ENCODE data around the gene FZR1.
"Not testable (repeated sequence)": the region's sequence is repeated elsewhere in the genome, so short reads cannot be mapped to it uniquely, and the experiment has no call there.

FZR1 gene

DNA sequence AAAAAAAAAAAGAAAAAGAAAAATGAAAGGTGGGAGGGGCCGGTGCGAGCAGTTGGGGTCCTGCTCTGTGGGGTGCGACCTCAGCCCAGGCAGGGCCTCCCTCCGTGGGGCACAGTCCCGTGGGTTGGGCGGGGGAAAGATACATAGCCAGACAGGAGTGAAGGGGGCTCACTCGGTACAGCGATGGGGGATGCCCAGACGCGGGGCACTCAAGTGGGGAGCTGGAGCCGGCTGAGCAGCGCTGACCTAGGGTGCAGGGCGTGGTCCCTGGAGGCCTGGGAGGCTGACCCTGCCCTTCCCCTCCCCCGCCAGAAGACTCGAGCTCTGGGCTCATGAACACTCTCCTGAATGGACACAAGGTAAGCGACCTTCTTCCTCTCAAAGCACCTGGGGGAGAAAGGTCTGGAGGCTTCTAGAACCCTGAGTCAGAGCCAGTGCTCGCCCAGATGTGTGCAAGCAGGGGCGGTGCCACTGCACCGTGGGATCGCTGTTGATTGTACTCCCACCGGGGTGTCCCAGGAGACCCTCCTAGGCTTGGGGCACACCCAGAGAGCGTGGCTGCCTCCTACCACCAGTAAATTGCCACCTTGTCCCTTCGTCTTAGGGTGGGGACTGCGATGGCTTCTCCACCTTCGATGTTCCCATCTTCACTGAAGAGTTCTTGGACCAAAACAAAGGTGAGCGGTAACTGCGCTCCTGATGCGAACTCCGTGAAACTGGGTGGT is 70.0 kb downstream of the FZR1 start:
- Histone ChIP-seq H3K9me3 (ENCODE audit: severe bottlenecking) (no peaks in the 10 kb centered on the region), H3K27ac (no peak overlapping the region), H3K36me3 (peaks cover 19% of the 10 kb centered on the region), H3K27me3 (ENCODE audit: insufficient read depth, low read depth, severe bottlenecking) (no peaks in the 10 kb centered on the region), H3K4me3 (ENCODE audit: low read depth, low read length) (no peak overlapping the region)
- no peak for DNase-seq
- TF ChIP-seq, protein P1, sequence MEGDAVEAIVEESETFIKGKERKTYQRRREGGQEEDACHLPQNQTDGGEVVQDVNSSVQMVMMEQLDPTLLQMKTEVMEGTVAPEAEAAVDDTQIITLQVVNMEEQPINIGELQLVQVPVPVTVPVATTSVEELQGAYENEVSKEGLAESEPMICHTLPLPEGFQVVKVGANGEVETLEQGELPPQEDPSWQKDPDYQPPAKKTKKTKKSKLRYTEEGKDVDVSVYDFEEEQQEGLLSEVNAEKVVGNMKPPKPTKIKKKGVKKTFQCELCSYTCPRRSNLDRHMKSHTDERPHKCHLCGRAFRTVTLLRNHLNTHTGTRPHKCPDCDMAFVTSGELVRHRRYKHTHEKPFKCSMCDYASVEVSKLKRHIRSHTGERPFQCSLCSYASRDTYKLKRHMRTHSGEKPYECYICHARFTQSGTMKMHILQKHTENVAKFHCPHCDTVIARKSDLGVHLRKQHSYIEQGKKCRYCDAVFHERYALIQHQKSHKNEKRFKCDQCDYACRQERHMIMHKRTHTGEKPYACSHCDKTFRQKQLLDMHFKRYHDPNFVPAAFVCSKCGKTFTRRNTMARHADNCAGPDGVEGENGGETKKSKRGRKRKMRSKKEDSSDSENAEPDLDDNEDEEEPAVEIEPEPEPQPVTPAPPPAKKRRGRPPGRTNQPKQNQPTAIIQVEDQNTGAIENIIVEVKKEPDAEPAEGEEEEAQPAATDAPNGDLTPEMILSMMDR (IDR thresholded peaks at IDR 0.05; ENCODE audit: low read depth, low read length) = no peak

DNA sequence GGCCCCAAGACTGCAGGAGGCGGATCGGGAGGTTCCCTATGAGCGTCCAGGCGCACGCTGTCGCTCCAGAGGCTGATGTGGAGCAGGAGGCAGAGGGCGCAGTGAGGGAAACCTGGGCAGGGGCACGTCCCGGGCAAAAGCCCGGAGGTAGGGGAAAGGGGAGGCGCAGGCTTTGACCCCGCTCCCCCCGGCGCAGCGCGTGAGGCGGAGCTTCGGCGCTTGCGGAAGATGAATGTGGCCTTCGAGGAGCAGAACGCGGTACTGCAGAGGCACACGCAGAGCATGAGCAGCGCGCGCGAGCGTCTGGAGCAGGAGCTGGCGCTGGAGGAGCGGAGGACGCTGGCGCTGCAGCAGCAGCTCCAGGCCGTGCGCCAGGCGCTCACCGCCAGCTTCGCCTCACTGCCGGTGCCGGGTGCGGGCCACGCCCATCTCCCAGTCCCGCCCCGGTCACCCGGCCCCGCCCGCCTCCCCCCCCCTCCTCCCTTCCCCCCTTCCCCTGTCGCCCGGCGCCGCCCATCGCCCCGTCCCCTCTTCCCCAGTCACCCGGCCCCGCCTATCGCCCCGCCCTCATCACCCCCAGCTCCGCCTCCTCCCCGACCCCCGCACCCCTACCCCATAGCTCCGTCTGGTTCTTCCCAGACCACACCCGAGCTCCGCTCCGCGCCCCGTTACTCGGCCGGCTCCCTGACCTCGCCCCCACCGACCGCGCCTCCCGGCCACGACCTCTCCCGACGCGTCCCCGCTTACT is 70.8 kb downstream of the FZR1 start:
- Histone ChIP-seq H3K27ac (no peak overlapping the region), H3K4me3 (ENCODE audit: low read depth, low read length) (no peak overlapping the region), H3K27me3 (ENCODE audit: insufficient read depth, low read depth, severe bottlenecking) (no peaks in the 10 kb centered on the region), H3K36me3 (peaks cover 19% of the 10 kb centered on the region), H3K9me3 (ENCODE audit: severe bottlenecking) (no peaks in the 10 kb centered on the region)
- no peak for DNase-seq
- TF ChIP-seq, protein P1 (IDR thresholded peaks at IDR 0.05; ENCODE audit: low read depth, low read length) = no peak

DNA sequence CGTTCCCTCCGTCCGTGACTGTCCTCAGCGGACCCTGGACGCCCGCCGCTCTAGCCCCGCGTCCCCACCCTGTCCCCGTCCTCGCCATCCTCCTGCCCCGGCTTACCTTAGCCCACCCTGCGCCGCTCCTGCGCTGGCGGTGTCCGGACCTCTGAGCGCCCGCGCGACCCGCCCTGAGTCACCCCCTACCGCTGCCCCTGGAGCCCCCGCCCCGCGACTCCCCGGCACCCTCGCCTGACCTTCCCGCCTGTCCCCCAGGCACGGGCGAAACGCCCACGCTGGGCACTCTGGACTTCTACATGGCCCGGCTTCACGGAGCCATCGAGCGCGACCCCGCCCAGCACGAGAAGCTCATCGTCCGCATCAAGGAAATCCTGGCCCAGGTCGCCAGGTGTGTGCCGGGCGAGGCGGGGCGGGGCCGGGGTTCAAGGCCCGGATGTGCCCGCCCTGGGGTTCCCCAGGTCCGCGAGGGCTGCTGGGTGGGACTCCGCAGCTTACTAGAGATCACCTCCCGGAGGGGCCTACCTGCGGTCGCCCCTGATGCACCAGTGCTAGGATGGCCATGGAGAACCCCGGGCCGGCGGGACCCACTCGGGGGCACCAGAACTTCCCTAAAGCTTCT is 71.7 kb downstream of the FZR1 start:
- peaks cover 19% of the 10 kb centered on the region for H3K36me3 ChIP-seq
- TF ChIP-seq, protein P1 (IDR thresholded peaks at IDR 0.05; ENCODE audit: low read depth, low read length) = no peak
- no peaks in the 10 kb centered on the region for H3K27me3 ChIP-seq (ENCODE audit: insufficient read depth, low read depth, severe bottlenecking)
- H3K27ac ChIP-seq = no peak overlapping the region
- no peaks in the 10 kb centered on the region for H3K9me3 ChIP-seq (ENCODE audit: severe bottlenecking)
- DNase-seq = no peak
- no peak overlapping the region for H3K4me3 ChIP-seq (ENCODE audit: low read depth, low read length)

DNA sequence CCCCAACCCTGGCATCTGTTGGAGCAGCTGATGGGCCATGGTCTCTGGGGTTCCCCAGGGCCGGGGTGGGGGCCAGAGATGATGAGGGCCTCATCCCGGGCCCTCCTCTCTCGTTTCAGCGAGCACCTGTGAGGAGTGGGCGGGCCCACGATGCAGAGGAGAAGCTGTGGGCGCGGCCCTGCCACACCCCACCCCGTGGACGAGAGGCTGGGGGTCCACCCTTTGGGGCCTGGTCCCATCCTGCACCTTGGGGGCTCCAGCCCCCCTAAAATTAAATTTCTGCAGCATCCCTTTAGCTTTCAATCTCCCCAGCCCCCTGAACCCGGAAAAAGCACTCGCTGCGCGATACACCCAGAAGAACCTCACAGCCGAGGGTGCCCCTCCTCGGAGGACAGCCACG is 72.3 kb downstream of the FZR1 start:
- TF ChIP-seq, protein P1 (IDR thresholded peaks at IDR 0.05; ENCODE audit: low read depth, low read length) = no peak
- no peak overlapping the region for H3K4me3 ChIP-seq (ENCODE audit: low read depth, low read length)
- no peak overlapping the region for H3K27ac ChIP-seq

DNA sequence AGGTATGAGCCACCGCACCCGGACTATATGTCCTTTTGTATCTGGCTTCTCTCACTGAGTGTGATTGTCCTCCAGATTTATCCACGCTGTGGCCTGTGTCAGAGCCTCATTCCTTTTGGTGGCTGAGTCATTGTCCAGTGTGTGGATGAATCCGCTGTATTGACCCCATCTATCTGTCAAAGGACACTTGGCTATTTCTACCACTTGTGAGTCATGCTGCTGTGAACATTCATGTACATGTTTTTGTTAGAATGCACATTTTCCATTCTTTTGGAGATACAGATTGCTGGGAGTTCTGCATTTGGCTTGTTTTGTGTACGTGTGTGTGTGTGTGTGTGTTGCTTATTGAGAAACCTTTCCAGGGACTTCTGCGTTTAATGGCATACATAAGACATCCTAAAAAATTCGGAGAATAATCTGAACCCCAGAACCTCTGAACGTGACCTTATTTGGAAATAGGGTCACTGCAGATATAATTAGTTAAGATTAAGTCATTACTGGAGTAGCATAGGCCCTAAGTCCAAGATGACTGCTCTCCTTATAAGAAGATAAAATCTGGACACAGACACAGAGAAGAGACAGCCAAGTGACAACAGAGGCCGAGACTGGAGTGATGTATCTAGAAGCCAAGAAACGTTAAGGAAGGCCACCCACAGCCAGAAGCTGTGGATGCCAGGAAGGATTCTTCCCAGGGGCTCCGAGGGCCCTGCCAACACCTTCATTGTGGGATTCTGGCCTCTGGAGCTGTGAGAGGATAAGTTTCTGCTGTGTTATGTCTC is 74.2 kb downstream of the FZR1 start:
- peaks cover 11% of the 10 kb centered on the region for H3K36me3 ChIP-seq
- H3K27ac ChIP-seq = no peak overlapping the region
- TF ChIP-seq, protein P1 (IDR thresholded peaks at IDR 0.05; ENCODE audit: low read depth, low read length) = no peak
- no peaks in the 10 kb centered on the region for H3K9me3 ChIP-seq (ENCODE audit: severe bottlenecking)
- DNase-seq = no peak
- H3K27me3 ChIP-seq (ENCODE audit: insufficient read depth, low read depth, severe bottlenecking) = no peaks in the 10 kb centered on the region
- no peak overlapping the region for H3K4me3 ChIP-seq (ENCODE audit: low read depth, low read length)

More for the DNA sequence above, 72.3 kb downstream of the FZR1 start:
- Histone ChIP-seq H3K36me3 (peaks cover 19% of the 10 kb centered on the region), H3K27me3 (ENCODE audit: insufficient read depth, low read depth, severe bottlenecking) (no peaks in the 10 kb centered on the region), H3K9me3 (ENCODE audit: severe bottlenecking) (no peaks in the 10 kb centered on the region)
- no peak for DNase-seq

DNA sequence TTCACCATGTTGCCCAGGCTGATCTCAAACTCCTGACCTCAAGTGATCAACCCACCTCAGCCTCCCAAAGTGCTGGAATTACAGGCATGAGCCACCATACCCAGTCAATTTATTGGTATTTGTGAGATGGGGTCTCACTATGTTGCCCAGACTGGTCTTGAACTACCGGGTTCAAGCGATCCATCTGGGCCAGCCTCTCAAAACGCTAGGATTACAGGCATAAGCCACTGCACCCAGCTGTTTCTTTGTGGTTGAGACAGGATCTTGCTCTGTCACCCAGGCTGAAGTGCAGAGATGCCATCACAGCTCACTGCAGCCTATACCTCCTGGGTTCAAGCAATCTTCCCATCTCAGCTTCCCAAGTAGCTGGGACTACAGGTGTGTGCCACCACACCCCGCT is 75.7 kb downstream of the FZR1 start:
- H3K9me3 ChIP-seq (ENCODE audit: severe bottlenecking) = not testable (repeated sequence)

DNA sequence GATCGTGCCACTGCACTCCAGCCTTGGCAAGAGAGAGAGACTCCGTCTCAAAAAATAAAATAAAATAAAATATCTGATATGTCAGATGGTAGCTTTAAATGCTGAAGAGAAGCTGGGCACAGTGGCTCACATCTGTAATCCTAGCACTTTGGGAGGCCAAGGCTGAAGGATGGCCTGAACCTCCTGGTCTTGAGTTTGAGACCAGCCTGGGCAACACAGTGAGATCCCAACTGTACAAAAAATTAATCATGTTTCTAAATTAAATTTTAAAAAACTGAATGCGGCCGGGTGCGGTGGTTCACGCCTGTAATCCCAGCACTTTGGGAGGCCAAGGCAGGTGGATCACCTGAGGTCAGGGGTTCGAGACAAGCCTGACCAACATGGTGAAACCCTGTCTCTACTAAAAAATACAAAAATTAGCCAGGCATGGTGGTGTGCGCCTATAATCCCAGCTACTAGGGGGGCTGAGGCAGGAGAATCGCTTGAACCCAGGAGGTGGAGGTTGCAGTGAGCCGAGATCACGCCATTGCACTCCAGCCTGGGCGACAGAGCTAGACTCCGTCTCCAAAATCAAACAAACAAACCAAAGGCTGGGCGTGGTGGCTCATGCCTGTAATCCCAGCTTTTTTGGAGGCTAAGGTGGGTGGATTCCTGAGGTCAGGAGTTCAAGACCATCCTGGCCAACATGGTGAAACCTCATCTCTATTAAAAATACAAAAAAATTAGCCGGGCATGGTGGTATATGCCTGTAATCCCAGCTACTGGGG is 78.1 kb downstream of the FZR1 start:
- H3K27ac ChIP-seq; DNase-seq; H3K27me3 ChIP-seq (ENCODE audit: insufficient read depth, low read depth, severe bottlenecking); H3K9me3 ChIP-seq (ENCODE audit: severe bottlenecking); H3K36me3 ChIP-seq; H3K4me3 ChIP-seq (ENCODE audit: low read depth, low read length): not testable (repeated sequence)

More for the DNA sequence above, 75.7 kb downstream of the FZR1 start:
- H3K36me3 ChIP-seq; H3K27ac ChIP-seq; DNase-seq; H3K27me3 ChIP-seq (ENCODE audit: insufficient read depth, low read depth, severe bottlenecking); H3K4me3 ChIP-seq (ENCODE audit: low read depth, low read length): not testable (repeated sequence)

All from WERI-Rb-1 (cell line).